NCI-H146 treated with DMSO at 0.1 percent for 48 hours (cell line): Measurements from ENCODE around the gene SYTL2.
"Not testable (repeated sequence)": the region's sequence is repeated elsewhere in the genome, so short reads cannot be mapped to it uniquely, and the experiment has no call there.

Source experiments
- DNase-seq: peaks from one replicate; lab custom pipeline; 2025; ENCODE audit not compliant: unreplicated experiment; lab: John Stamatoyannopoulos, UW

The SYTL2 gene

GRCh38 chr11:85663080-85663752, 147.7 kb downstream of the SYTL2 start:
- no peak for DNase-seq

- no peak for DNase-seq
Measured at GRCh38 chr11:85661972-85662664, 148.8 kb downstream of the SYTL2 start.

DNA sequence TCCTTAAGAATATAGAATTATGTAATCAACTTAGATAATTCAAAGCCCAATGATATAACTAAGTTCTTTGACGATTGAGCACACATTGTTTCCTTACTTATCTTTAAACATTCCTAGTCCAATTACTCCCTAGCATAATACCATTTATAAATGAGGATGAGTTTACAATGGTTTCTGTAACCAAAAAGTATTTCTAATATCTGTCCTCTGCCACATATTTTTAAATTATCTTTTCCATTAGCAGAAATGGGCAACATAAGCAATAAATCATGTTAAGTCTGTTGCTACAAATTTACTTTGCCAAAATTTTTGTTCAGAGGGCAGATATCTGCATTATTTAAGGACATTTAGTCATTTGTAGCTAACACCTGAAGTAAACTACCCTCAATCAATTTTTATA, 152.8 kb downstream of the SYTL2 start:
- DNase-seq = no peak

DNA sequence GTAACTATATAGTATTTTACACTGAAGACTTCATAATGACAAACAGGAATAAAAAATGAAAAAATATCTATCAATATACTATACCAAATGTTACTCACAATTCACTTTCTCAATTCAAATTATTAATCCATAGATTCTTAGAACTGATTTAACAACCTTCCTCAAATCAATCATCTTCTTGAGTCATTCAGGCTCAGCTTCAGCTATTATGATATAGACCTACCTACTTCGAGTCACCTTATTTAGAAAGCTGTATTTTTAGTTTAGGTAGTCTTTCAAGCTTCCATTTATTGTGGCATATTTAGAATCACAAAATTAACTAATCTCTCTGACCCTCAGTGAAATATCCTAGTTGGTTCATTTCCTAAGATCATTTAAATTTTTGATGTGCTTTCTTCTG, 154.2 kb downstream of the SYTL2 start:
- DNase-seq = no peak

DNA sequence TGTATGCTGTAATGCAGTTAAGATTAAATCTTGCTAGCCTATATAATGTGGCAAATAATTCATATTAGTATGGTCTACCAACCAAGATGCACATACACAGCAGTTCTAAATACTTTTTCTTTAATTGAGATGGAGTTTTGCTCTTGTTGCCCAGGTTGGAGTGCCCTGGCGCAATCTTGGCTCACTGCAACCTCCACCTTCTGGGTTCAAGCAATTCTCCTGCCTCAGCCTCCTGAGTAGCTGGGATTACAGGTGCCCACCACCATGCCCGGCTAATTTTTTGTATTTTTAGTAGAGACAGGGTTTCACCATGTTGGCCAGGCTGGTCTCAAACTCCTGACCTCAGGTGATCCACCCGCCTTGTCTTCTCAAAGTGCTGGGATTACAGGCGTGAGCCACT, 156.6 kb downstream of the SYTL2 start:
- DNase-seq = not testable (repeated sequence)

- no peak for DNase-seq
Measured at GRCh38 chr11:85652786-85653447, 158.0 kb downstream of the SYTL2 start.

GRCh38 chr11:85651118-85651517, 159.8 kb downstream of the SYTL2 start:
- no peak for DNase-seq

GRCh38 chr11:85647604-85648299, 163.2 kb downstream of the SYTL2 start, which contains the start of gene TMEM126A:
Gene TMEM126A (plus strand): TSS chr11:85647967. CDS start chr11:85650256, 2,289 bp downstream.
- DNase-seq = peak; percentile 85

- no peak for DNase-seq
Measured at GRCh38 chr11:85647078-85647477, 163.9 kb downstream of the SYTL2 start.
